Duodenal mucosa (tissue), 2 donors: ENCODE data around the gene STK33.

Experiments
- H3K27ac ChIP-seq: one replicate; pipeline ENCODE4 v1.7.0; 2013; ENCODE audit warnings: low read depth, low read length
- H3K27me3 ChIP-seq, 2 donors: one replicate each; pipeline ENCODE4 v1.7.0; 2013; ENCODE audit warnings: low read length in 2 of 2, control low read depth in 1 of 2; ENCODE audit not compliant: insufficient read depth in 2 of 2, control insufficient read depth in 1 of 2
- H3K36me3 ChIP-seq, 2 donors: one replicate each; pipeline ENCODE4 v1.7.0; 2013; ENCODE audit warnings: low read length in 2 of 2, control low read depth in 1 of 2; ENCODE audit not compliant: insufficient read depth in 2 of 2, control insufficient read depth in 1 of 2
- H3K4me1 ChIP-seq, 2 donors: one replicate each; pipeline ENCODE4 v1.7.0; 2013; ENCODE audit warnings: low read length in 2 of 2, control low read depth in 1 of 2; ENCODE audit not compliant: insufficient read depth in 2 of 2, control insufficient read depth in 1 of 2
- H3K4me3 ChIP-seq, 2 donors: one replicate each; pipeline ENCODE4 v1.7.0; 2013; ENCODE audit warnings: low read length in 2 of 2, low read depth in 1 of 2
- H3K9ac ChIP-seq, 2 donors: one replicate each; pipeline ENCODE4 v1.7.0; 2013; ENCODE audit warnings: low read length in 2 of 2, low read depth in 1 of 2
- H3K9me3 ChIP-seq, 2 donors: one replicate each; pipeline ENCODE4 v1.7.0; 2013; ENCODE audit warnings: low read length in 2 of 2, control low read depth in 1 of 2; ENCODE audit not compliant: control insufficient read depth in 1 of 2

STK33 gene

DNA sequence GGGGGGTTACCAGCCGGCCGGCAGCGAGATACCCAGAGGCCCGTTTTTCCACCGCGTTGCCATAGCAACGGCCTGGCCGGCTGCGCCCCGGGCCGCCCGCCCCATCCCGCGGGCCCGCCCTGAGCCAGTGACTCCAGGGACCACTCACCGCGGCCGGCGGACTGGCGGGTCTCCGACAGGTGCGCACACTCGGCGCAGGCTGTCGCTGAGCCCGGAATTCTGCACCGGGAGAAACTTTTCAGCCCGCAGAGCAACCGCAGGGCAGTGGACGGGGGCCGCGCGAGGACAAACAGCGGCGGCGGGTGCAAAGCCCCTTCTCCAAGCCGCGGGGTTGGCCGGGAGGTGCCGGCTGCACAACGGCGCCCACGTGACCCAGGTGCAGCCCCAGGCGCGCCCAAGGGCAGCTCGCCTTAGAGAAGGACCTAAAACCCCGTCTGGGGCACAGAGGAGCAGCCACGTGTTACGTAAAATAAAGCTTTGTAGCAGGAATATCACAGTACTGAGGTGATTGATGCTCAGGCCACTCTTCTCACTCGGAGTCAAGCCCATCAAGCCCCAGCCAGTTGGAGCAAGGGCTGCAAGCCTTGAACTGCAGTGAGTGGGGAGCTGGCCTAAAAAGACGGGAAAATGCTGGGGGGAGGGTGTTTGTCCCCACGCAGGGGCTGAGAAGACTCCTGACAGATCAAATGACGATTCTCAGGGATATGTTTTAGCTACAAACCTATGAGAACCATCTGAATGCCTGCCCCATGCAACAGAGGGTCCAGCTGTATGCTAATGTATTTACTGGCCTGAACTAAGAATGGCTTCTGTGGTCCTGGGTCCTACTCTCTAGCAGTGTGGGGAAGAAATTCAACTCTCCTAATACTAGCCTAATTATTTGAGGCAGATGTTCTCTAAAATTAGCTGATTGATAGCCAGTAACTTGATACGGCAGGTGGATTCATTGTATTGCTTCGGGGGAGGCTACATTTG is at the start of gene STK33:
TSS of gene STK33 (minus strand) at position 294 of the 975 bp plus-strand sequence. CDS start 119,323 bp downstream, outside the sequence.
- H3K9ac ChIP-seq = peak within 1 kb of the TSS; percentile 13 to 65
- no peak within 1 kb of the TSS for H3K27ac ChIP-seq
- H3K4me1 ChIP-seq = peaks cover 0 to 12% of the 10 kb centered on the region in 2 donors
- H3K27me3 ChIP-seq = peaks cover 0 to 8% of the 10 kb centered on the region in 2 donors
- H3K4me3 ChIP-seq = peak within 1 kb of the TSS; percentile 70 to 78
- no peaks in the 10 kb centered on the region for H3K9me3 ChIP-seq
- no peaks in the 10 kb centered on the region for H3K36me3 ChIP-seq

DNA sequence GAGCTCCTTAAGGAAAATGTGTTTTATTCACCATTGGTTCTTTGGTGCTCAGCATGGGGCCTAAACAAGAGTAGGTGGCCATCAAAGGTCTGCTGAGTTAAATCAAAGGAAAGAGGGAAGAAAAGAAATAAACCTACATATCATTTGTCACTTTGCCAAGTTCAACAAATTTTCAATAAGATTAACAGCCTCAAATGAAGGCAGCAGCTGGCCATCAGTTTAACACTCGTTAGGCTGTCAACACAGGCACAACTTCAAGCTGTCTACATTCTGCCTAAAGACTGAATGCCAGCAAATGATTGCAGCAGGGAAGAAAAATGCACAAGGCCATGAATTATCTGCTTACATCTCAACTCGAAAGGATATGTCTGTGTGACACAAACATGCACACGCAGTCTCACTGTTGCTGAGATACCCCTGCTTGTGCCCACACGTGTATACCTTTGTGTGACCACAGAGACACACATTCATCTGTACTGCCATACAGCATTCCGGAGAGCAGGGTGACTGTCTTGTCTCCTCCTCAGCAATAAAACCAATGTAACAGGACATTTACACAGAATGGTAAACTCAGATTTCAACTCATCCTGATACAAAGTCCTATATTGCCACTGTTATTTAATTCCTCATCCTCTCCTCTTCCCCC is 48.3 kb upstream of the STK33 start:
- Histone ChIP-seq H3K4me1 (peaks cover 2 to 8% of the 10 kb centered on the region in 2 donors), H3K27me3 (no peaks in the 10 kb centered on the region), H3K9ac (no peak overlapping the region), H3K4me3 (no peak overlapping the region), H3K36me3 (peaks cover 21 to 58% of the 10 kb centered on the region in 2 donors), H3K9me3 (no peaks in the 10 kb centered on the region), H3K27ac (no peak overlapping the region)

DNA sequence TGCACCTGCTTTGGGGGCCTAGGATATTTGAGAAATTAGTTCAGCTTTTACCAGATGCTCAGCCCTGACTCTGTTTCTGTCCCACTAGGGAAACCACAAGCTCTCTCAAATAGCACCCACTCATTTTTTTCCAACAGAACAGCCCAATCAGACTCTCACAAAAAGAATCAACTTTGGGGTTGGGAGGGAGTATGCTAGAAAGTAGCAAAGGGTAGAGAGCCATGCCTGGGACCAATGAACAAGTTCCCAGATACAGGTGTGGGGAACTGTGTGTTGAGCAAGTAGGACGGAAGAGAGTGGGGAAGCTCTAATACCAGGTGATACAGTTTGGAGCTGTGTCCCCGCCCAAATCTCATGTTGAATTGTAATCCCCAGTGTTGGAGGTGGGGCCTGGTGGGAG is 47.3 kb upstream of the STK33 start:
- Histone ChIP-seq H3K9ac (no peak overlapping the region), H3K4me1 (peaks cover 2 to 8% of the 10 kb centered on the region in 2 donors), H3K27ac (no peak overlapping the region), H3K9me3 (peaks cover 0 to 5% of the 10 kb centered on the region in 2 donors), H3K36me3 (peaks cover 20 to 53% of the 10 kb centered on the region in 2 donors), H3K4me3 (no peak overlapping the region), H3K27me3 (no peaks in the 10 kb centered on the region)

DNA sequence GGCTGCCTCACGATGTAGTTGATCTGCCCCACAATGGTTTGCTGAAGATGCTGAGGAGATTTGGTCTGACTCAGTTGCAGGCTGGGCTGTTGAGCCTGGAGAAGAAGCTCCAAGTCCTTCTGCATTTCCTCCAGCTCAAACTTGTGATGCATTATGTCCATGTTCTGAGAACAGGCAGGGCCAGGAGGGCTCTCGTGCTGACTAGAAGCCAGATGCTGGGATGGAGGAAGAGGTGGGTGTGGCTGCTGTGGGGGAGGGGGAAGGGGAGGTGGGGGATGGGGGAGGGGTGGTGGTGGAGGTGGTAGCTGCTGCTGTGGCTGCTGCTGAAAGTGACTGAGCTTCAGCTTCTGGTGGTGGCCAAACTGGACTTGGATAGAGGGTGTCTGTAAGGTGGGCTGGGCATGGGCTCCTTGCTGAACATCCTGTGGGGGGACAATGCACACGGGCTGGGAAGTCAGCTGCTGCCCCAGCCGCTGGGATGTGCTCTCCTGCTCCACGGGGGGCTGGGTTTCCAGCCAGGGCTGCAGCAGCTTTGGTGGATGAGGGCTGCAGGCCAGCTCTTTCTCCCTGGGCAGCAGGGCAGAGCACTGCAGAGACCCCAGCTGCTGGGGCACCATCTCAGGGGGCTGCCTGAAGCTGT is 46.4 kb upstream of the STK33 start:
- H3K4me3 ChIP-seq = no peak overlapping the region
- H3K9ac ChIP-seq = no peak overlapping the region
- H3K36me3 ChIP-seq = peaks cover 19 to 52% of the 10 kb centered on the region in 2 donors
- H3K27ac ChIP-seq = no peak overlapping the region
- H3K9me3 ChIP-seq = peaks cover 0 to 7% of the 10 kb centered on the region in 2 donors
- peaks cover 2 to 8% of the 10 kb centered on the region in 2 donors for H3K4me1 ChIP-seq
- H3K27me3 ChIP-seq = no peaks in the 10 kb centered on the region

DNA sequence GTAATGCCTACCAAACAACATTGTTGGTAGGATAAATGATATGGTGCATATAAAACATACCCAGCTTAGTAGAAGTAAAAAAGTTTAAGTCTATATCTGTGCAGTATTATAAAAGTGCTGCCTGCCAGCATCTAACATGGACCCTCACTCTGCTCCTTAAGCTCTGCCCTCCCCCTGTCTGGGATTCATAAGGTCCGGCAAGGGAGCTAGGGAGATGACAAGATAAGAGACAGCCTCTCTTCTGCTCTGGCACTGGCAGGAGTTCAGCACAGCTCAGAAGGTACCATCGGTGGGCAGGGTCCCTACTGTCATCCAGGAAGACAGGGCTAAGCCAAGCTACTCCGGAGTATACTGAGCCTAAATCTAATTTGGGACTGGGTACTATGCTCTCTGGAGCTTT is 45.6 kb upstream of the STK33 start:
- Histone ChIP-seq H3K27ac (no peak overlapping the region), H3K4me3 (no peak overlapping the region), H3K36me3 (peaks cover 19 to 52% of the 10 kb centered on the region in 2 donors), H3K4me1 (peaks cover 2 to 8% of the 10 kb centered on the region in 2 donors), H3K9me3 (peaks cover 0 to 7% of the 10 kb centered on the region in 2 donors), H3K27me3 (no peaks in the 10 kb centered on the region), H3K9ac (no peak overlapping the region)

DNA sequence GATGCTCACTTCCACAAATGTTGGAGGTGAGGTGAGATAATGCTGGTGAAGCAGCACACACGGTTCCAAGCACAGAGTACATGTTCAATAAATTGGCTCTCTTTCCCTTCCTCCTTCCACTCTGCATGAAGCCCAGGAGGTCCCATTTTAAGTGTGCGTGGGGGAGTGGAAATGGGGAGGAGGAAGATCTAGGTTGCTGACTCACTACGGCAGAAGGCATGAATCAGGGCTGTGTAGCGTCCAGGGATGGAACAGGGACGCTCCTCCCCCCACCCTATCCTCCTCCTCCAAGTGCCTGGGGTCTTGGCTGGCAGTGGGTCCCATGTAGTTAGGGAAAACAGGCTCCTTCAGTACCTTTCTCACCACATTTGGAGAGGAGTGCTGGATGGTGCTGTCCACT is 44.3 kb upstream of the STK33 start:
- Histone ChIP-seq H3K36me3 (peaks cover 10 to 57% of the 10 kb centered on the region in 2 donors), H3K9me3 (peaks cover 0 to 7% of the 10 kb centered on the region in 2 donors), H3K4me1 (peaks cover 2 to 8% of the 10 kb centered on the region in 2 donors), H3K4me3 (no peak overlapping the region), H3K27ac (no peak overlapping the region), H3K27me3 (no peaks in the 10 kb centered on the region), H3K9ac (no peak overlapping the region)

DNA sequence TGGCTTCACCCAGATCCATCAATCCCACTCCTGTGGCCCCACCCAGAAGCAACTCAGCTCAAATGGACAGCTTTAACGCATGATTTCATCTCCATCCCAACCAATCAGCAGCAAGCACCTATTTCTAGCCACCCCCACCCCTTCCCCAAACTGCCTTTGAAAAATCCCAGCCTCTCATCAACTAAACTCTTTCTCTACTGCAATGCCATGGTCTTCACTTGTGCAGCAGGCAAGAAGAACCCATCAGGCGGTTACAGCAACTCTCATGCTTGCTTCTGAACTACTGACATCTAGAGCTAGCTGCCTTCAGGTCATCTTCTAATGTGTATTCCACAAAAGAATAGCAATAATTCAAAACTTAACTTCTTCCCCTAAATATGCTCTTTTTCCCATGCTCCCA is 42.1 kb upstream of the STK33 start:
- Histone ChIP-seq H3K27me3 (no peaks in the 10 kb centered on the region), H3K4me1 (peaks cover 0 to 2% of the 10 kb centered on the region in 2 donors), H3K9me3 (peaks cover 0 to 7% of the 10 kb centered on the region in 2 donors), H3K9ac (no peak overlapping the region), H3K27ac (no peak overlapping the region), H3K36me3 (peaks cover 13 to 53% of the 10 kb centered on the region in 2 donors), H3K4me3 (no peak overlapping the region)

DNA sequence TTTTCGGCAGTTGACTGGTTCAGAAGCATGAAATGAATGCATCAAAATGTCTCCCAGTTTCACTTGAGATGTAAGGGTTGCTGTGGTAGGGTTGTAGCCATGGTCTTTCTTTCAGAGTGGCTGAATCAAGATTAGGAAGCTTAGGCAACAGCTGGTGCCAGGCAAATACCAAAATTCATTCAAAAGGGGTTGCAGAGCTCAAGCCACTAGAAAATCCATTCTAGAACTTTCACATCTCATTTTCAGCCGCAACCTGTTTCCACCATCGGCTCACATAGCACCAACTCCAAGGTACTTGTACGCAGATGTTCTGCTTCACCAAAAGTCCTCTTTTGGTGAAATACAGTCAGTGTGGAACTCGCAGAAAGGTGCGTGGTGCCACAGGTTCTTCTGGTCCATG is 40.5 kb upstream of the STK33 start:
- Histone ChIP-seq H3K4me3 (no peak overlapping the region), H3K9me3 (peaks cover 0 to 7% of the 10 kb centered on the region in 2 donors), H3K9ac (no peak overlapping the region), H3K36me3 (peaks cover 13 to 48% of the 10 kb centered on the region in 2 donors), H3K4me1 (no peaks in the 10 kb centered on the region), H3K27ac (no peak overlapping the region), H3K27me3 (no peaks in the 10 kb centered on the region)

DNA sequence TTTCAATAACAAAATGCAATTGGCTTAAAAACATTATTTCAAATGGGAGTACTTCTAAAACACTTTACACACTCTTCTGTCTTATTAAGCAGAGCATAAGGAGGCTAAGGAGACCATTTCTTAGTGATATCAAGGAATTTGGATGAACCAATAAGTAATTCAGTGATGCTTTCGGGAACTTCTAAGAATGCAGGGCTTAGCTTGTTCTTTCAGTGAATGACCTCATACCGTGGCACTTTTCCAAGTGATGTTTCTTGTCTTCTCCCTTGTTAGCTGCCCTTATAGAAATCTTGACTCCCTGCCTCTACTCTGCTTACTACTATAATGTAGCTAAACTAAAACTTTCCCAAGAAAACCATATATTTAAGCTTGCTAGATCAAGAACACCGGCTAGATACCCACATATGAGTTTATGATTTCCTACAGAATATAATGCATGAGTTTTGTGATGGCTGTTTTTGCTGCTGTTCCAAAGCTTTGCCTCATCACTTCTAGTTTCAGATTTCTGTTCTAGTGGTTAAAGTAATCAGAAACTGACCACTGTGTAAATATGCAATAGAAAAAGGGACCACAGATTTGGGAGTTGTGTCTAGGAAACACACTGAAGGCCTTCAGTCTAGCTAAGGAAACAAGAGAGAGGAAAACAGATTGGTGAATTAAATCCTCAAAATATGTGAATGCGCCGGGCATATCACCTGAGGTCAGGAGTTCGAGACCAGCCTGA is 37.5 kb upstream of the STK33 start:
- Histone ChIP-seq H3K9ac (no peak overlapping the region), H3K9me3 (peaks cover 0 to 5% of the 10 kb centered on the region in 2 donors), H3K4me1 (no peaks in the 10 kb centered on the region), H3K4me3 (no peak overlapping the region), H3K27ac (no peak overlapping the region), H3K36me3 (peaks cover 7 to 30% of the 10 kb centered on the region in 2 donors), H3K27me3 (no peaks in the 10 kb centered on the region)
